ENCODE results near the gene OPCML. TPM values are rescaled to one million over a fixed set of nuclear protein-coding genes. Genes with fewer than 3 reads are reported as not detected.

OPCML gene
- total RNA-seq, 1 experiment from 2014 or later: 0.02 TPM

DNA sequence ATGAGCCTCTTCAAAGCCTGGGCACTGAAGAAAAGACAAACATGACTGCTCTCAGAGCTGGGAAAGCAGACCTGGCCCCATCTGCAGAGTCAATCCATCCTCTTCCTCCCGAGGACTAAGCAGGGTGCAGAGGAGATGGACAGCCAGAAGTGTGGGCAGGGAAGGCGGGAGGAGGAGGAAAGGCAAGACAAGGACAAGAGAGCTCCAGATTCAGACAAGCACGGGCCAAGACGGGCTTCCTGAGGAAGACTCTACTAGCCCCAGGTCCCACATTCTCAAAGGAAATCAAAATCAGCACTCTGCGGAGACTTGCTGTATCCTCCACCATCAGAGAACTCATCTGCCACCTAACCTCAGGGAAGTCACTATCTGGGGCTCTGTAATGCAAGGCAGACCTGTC is 28.5 kb downstream of the OPCML start:
- DNase-seq (ENCODE audit: low read depth): no peak

GRCh38 chr11:133503236-133503635 is 29.1 kb downstream of the OPCML start:
- no peak for DNase-seq (ENCODE audit: low read depth)

- no peak for DNase-seq (ENCODE audit: low read depth)
Observed at GRCh38 chr11:133501643-133502539, 30.4 kb downstream of the OPCML start.

GRCh38 chr11:133500936-133501335 is 31.4 kb downstream of the OPCML start:
- no peak for DNase-seq (ENCODE audit: low read depth)

- no peak for DNase-seq (ENCODE audit: low read depth)
Observed at GRCh38 chr11:133500435-133500834, 31.9 kb downstream of the OPCML start.

GRCh38 chr11:133498969-133499368 is 33.3 kb downstream of the OPCML start:
- no peak for DNase-seq (ENCODE audit: low read depth)

- DNase-seq (ENCODE audit: low read depth): no peak
Observed at GRCh38 chr11:133497477-133498140, 34.7 kb downstream of the OPCML start.

DNA sequence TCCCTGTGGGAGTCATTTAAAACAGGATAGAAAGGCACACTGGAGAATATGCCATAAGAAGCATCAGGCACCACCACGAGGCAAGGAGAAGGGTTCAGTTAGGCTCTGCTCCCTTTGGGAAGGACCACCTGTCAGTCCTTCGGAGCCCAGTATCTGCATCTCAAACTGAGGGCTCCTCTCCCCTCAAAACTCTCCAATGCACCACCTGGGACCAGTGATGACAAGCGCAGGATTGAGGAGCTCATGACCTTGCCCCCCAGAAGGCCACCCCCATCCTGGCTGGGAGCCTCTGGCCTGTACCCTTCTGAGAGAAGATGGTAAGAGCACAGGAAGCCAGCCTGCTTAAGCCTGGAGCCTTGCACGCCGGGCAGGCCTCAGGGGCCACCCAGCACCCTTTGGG is 39.4 kb downstream of the OPCML start:
- DNase-seq (ENCODE audit: low read depth): no peak

GRCh38 chr11:133491680-133492383 is 40.5 kb downstream of the OPCML start:
- no peak for DNase-seq (ENCODE audit: low read depth)

- no peak for DNase-seq (ENCODE audit: low read depth)
Observed at GRCh38 chr11:133480722-133481121, 51.6 kb downstream of the OPCML start.

- no peak for DNase-seq (ENCODE audit: low read depth)
Observed at GRCh38 chr11:133479209-133479608, 53.1 kb downstream of the OPCML start.

GRCh38 chr11:133477251-133477625 is 55.1 kb downstream of the OPCML start:
- no peak for DNase-seq (ENCODE audit: low read depth)

- DNase-seq (ENCODE audit: low read depth): no peak
Observed at GRCh38 chr11:133476570-133477250, 55.6 kb downstream of the OPCML start.

GRCh38 chr11:133474461-133474860 is 57.8 kb downstream of the OPCML start:
- no peak for DNase-seq (ENCODE audit: low read depth)

DNA sequence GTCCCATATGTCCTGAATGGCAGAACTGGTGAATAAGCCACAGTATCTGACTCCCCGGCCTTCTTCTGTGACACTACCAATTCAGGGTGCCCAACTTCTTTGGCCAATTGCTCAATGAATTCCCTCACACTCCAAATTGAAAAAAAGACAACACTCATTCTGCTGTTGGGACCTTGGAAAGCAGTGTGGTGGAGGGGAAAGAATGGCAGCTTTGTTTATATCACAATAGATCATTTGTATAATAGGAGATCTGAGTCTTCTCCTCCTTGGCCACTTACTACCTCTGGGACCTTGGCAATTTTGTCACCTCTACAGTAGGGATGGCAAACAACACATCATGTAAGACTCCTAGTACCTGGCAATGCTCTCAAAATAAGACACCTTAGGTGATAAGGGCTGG is 64.6 kb downstream of the OPCML start:
- DNase-seq (ENCODE audit: low read depth): no peak

- no peak for DNase-seq (ENCODE audit: low read depth)
Observed at GRCh38 chr11:133443206-133443747, 89.0 kb downstream of the OPCML start.

- DNase-seq (ENCODE audit: low read depth): no peak
Observed at GRCh38 chr11:133441964-133442660, 90.2 kb downstream of the OPCML start.

DNA sequence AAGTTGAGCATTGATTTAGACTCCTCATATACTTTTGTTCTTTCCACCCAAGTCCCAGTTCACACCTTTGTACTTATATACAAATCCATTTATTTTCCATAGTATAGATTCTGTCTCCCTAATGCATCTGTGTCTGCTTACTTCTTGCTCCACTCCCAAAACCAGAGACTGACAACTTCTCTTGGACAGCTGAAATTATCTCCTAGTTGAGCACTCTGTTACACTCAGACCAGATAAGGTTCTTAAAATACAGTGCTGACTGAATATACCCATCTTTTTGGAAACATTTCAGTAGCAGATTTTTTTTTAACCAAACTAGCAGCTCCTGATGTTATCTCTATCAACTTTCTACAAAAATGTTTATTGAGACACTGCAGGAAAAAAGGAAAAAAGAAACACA is 106.3 kb downstream of the OPCML start:
- DNase-seq (ENCODE audit: low read depth): no peak

- DNase-seq (ENCODE audit: low read depth): no peak
Observed at GRCh38 chr11:133425245-133425644, 107.1 kb downstream of the OPCML start.

GRCh38 chr11:133418218-133418617 is 114.1 kb downstream of the OPCML start:
- DNase-seq (ENCODE audit: low read depth): no peak

DNA sequence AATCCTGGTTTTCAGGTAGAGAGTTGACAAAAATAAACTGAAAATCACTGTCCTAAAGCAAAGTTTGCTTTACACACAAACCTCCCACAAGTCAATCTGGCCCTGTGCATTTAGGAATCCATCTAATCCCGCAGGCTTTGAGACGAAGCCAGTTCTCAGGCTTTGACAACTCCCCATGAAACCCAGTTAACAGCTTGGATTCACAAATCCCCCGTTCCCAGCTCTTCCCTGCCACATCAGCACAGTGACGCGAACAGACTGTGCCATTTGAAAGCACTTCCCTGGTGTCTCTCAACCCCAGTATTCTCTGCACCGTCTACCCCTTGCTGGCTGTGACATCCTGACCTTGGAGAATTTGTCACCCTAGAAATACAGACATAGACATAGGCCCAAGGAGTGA is 117.8 kb downstream of the OPCML start:
- DNase-seq (ENCODE audit: low read depth): no peak

All from M059J (cell line).